AG10803 (cell line): ENCODE measurements around the gene SLC34A3.

Experiments used
- DNase-seq: peaks from one replicate; pipeline ENCODE4 v3.0.0; 2010; ENCODE audit warnings: low read depth
- H3K4me3 ChIP-seq: 2 replicates; pipeline ENCODE4 v1.5.1; 2011; ENCODE audit warnings: mild to moderate bottlenecking, low read length, control low read depth
- TF ChIP-seq, protein P1 (sequence below): conservative IDR thresholded peaks from 2 replicates; pipeline ENCODE4 v1.5.1; 2011; ENCODE audit warnings: mild to moderate bottlenecking, low read length, control low read depth, inconsistent platforms

Gene SLC34A3

GRCh38 chr9:137247916-137248175, 17.1 kb downstream of the SLC34A3 start:
- H3K4me3 ChIP-seq: no peak overlapping the region
- DNase-seq: no peak
- TF ChIP-seq, protein P1, sequence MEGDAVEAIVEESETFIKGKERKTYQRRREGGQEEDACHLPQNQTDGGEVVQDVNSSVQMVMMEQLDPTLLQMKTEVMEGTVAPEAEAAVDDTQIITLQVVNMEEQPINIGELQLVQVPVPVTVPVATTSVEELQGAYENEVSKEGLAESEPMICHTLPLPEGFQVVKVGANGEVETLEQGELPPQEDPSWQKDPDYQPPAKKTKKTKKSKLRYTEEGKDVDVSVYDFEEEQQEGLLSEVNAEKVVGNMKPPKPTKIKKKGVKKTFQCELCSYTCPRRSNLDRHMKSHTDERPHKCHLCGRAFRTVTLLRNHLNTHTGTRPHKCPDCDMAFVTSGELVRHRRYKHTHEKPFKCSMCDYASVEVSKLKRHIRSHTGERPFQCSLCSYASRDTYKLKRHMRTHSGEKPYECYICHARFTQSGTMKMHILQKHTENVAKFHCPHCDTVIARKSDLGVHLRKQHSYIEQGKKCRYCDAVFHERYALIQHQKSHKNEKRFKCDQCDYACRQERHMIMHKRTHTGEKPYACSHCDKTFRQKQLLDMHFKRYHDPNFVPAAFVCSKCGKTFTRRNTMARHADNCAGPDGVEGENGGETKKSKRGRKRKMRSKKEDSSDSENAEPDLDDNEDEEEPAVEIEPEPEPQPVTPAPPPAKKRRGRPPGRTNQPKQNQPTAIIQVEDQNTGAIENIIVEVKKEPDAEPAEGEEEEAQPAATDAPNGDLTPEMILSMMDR: no peak

GRCh38 chr9:137250329-137251193, 19.9 kb downstream of the SLC34A3 start:
- DNase-seq: no peak
- H3K4me3 ChIP-seq: no peak overlapping the region
- TF ChIP-seq, protein P1: no peak

DNA sequence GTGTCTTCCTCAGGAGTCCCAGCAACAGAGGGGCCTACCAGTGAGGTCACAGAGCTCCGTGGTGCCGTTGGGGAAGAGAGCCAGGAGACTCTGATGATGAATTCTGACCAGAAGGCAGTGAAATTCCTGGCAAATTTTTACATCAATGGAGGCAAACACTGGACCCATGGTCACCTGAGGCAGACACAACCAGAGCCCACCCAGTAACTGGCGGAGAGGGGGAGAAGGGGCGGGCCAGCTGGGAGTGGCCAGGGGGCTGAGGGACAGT, 20.4 kb downstream of the SLC34A3 start, which contains the start of gene STPG3:
TSS of gene STPG3 (plus strand) at position 93 of the 268 bp plus-strand sequence. CDS start at position 94, 1 bp downstream.
- TF ChIP-seq, protein P1: no peak
- H3K4me3 ChIP-seq: no peak within 1 kb of the TSS
- DNase-seq: no peak

GRCh38 chr9:137251490-137252268, 21.0 kb downstream of the SLC34A3 start:
- H3K4me3 ChIP-seq: no peak overlapping the region
- TF ChIP-seq, protein P1: no peak
- DNase-seq: no peak

- H3K4me3 ChIP-seq: no peak overlapping the region
- TF ChIP-seq, protein P1: no peak
- no peak for DNase-seq
These were observed 22.1 kb downstream of the SLC34A3 start for GRCh38 chr9:137252555-137253506.

DNA sequence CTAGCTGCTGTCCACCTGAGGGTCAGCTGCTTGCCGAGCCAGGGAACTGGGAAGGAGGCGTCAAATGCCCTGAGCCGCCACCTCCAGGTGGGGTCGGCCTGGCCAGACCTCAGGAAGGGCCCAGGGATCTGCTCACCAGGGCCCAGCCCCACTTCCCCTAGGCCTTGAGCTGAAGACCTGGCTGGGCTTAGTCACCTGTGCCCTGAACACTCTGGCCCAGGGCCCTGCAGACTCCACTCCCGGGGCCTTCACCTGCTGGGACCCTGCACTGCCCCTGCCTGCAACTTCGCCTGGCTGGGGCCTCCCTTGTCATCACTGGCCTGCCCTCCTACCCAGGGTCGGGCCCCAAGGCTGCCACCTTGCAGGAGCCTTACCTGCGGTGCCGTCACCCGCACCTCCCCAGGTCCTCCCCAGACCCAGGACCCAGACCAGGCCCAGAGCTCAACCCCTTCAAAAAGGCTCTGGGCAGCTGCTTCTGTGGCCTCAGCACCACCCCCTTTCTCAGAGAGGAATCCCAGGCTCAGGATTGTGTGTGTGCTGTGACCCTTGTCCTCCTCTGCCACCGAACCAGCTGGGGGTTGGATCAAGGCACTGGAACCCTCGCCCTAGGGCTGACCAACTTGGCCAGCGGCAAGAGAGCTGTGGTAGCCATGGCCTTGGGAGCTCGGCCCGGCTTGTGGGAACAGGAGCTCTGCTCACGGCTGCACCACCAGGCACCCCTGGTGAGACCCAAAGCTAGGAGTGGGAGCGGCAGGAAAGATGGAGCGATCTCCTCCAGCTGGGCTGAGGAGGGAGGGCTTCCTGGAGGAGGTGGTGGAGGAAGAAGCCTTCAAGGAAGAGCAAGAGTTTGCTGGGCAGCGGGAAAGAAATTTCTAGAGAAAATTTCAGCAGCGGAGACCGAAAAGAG, 23.3 kb downstream of the SLC34A3 start:
- DNase-seq: no peak
- TF ChIP-seq, protein P1: no peak
- H3K4me3 ChIP-seq: peak overlapping the region; percentile 78
